ENCODE data around the gene ZNF423. TPM values are rescaled to one million over a fixed set of nuclear protein-coding genes. Genes with fewer than 3 reads are reported as not detected.

Gene ZNF423
- polyA plus RNA-seq, 1 experiment = 0.11 TPM

GRCh38 chr16:49638673-49639610, 217.0 kb downstream of the ZNF423 start:
- ChIA-PET POLR2A (interaction anchor here (1.0 kb wide), 1 partner anchor 14 kb away, joined by 3 read pairs; no protein-coding TSS in a partner anchor), CTCF (no interaction called here)
- peaks cover 22% of the 10 kb centered on the region for H3K9me3 ChIP-seq (ENCODE audit: control insufficient read depth, insufficient read depth, low read length)
- H3K27me3 ChIP-seq (ENCODE audit: control insufficient read depth, insufficient read depth, low read length) = peaks cover 2% of the 10 kb centered on the region
- H3K27ac ChIP-seq (ENCODE audit: low read depth, low read length) = no peak overlapping the region
- TF ChIP-seq CTCF (IDR thresholded peaks at IDR 0.05; ENCODE audit: low read depth, low read length) = no peak
- no peak for DNase-seq (ENCODE audit: low read depth, low spot score)
- H3K4me3 ChIP-seq (ENCODE audit: low read depth, low read length) = no peak overlapping the region

DNA sequence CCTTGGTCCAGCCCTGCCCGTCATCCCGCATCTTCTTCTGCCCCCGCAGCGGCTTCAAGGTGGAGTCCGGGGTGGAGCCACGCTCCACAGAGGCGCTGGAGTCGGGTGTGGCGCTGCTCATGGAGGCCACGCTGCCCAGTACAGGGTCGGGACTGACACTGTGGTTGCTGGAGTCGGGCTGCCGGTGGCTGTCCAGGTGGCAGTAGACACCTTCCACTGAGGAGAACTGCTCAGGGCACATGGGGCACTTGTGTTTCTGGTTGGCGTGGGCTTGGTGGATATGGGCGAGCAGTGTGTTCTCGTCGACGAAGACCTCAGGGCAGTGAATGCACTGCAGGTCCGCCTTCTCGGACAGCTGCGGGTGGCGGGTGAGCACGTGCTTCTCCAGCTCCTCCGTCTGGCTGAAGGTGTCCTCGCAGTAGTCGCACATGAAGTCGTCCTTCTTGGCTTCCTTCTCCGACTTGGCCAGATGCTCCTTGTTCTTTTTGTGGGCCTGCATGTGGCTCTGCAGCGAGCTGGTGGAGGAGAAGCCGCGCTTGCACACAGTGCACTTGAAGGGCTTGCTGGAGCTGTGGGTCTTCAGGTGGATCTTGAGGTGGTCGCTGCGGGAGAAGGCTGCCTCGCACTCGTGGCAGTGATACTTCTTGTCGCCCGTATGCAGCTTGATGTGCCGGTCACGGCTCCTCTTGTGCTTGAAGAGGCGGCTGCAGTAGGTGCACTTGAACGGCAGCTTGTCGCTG, 217.8 kb downstream of the ZNF423 start:
- CTCF ChIA-PET = no interaction called here
- Histone ChIP-seq H3K27me3 (ENCODE audit: control insufficient read depth, insufficient read depth, low read length) (peaks cover 2% of the 10 kb centered on the region), H3K4me3 (ENCODE audit: low read depth, low read length) (no peak overlapping the region), H3K9me3 (ENCODE audit: control insufficient read depth, insufficient read depth, low read length) (peaks cover 22% of the 10 kb centered on the region), H3K27ac (ENCODE audit: low read depth, low read length) (no peak overlapping the region)
- POLR2A ChIA-PET = no interaction called here
- no peak for DNase-seq (ENCODE audit: low read depth, low spot score)
- TF ChIP-seq CTCF (IDR thresholded peaks at IDR 0.05; ENCODE audit: low read depth, low read length) = no peak

- Histone ChIP-seq H3K4me3 (ENCODE audit: low read depth, low read length) (no peak overlapping the region), H3K9me3 (ENCODE audit: control insufficient read depth, insufficient read depth, low read length) (peaks cover 22% of the 10 kb centered on the region), H3K27me3 (ENCODE audit: control insufficient read depth, insufficient read depth, low read length) (peaks cover 2% of the 10 kb centered on the region), H3K27ac (ENCODE audit: low read depth, low read length) (no peak overlapping the region)
- no peak for TF ChIP-seq CTCF (IDR thresholded peaks at IDR 0.05; ENCODE audit: low read depth, low read length)
- POLR2A ChIA-PET = no interaction called here
- no peak for DNase-seq (ENCODE audit: low read depth, low spot score)
- CTCF ChIA-PET = no interaction called here
Measured at GRCh38 chr16:49637511-49637910, 218.4 kb downstream of the ZNF423 start.

GRCh38 chr16:49636608-49637007, 219.3 kb downstream of the ZNF423 start:
- Histone ChIP-seq H3K27ac (ENCODE audit: low read depth, low read length) (no peak overlapping the region), H3K27me3 (ENCODE audit: control insufficient read depth, insufficient read depth, low read length) (peaks cover 2% of the 10 kb centered on the region), H3K9me3 (ENCODE audit: control insufficient read depth, insufficient read depth, low read length) (peaks cover 22% of the 10 kb centered on the region), H3K4me3 (ENCODE audit: low read depth, low read length) (no peak overlapping the region)
- no peak for DNase-seq (ENCODE audit: low read depth, low spot score)
- ChIA-PET CTCF (no interaction called here), POLR2A (no interaction called here)
- TF ChIP-seq CTCF (IDR thresholded peaks at IDR 0.05; ENCODE audit: low read depth, low read length) = no peak
